Activated CD8-positive, alpha-beta T cell treated with anti-CD3 and anti-CD28 coated beads for 36 hours (primary cell): ENCODE measurements around the gene PADI3. TPM values are rescaled to one million over a fixed set of nuclear protein-coding genes. Genes with fewer than 3 reads are reported as not detected.

Experiments used
- ATAC-seq: fragments of 200-7000 bp; cut with Tn5 transposase; one replicate; pipeline ENCODE4 v1.10.0; 2021; ENCODE audit warnings: mild to moderate bottlenecking, moderate library complexity
- CTCF ChIA-PET: fragments of 350-600 bp; sonication (Branson Sonifier 250); formaldehyde crosslinking; loops from one replicate; lab custom pipeline; 2021; ENCODE audit warnings: antibody characterized with exemption; lab: Charles Lee
- POLR2A ChIA-PET: fragments of 350-600 bp; sonication (Branson Sonifier 250); formaldehyde crosslinking; loops from one replicate; lab custom pipeline; 2021; ENCODE audit warnings: antibody characterized with exemption; lab: Charles Lee
- DNase-seq: peaks from one replicate; pipeline ENCODE4 v3.0.0-alpha.2; 2020
- H3K27ac Mint-ChIP-seq: one replicate; pipeline ENCODE4 v1.8.0; 2021; ENCODE audit warnings: mild to moderate bottlenecking, mixed read lengths
- H3K27me3 Mint-ChIP-seq: one replicate; pipeline ENCODE4 v1.8.0; 2021; ENCODE audit warnings: mixed read lengths
- H3K36me3 Mint-ChIP-seq: one replicate; pipeline ENCODE4 v1.8.0; 2021; ENCODE audit warnings: low read depth, mixed read lengths
- H3K4me1 Mint-ChIP-seq: one replicate; pipeline ENCODE4 v1.8.0; 2021; ENCODE audit warnings: low read depth, mixed read lengths
- H3K4me3 Mint-ChIP-seq: one replicate; pipeline ENCODE4 v1.8.0; 2021; ENCODE audit warnings: mild to moderate bottlenecking, moderate library complexity, mixed read lengths
- H3K9me3 Mint-ChIP-seq: one replicate; pipeline ENCODE4 v1.8.0; 2021; ENCODE audit warnings: mixed read lengths
- CTCF ChIP-seq: fragments of 200-600 bp; IDR thresholded peaks from one replicate; pipeline ENCODE4 v1.8.0; 2022; ENCODE audit warnings: antibody characterized with exemption, mild to moderate bottlenecking
- intact Hi-C: fragments of 100-400 bp; cut with micrococcal nuclease; formaldehyde crosslinking; loops from one replicate; pipeline ENCODE4 v1.10.0; 2022
- total RNA-seq, 2 experiments: library from RNA; stranded (reverse); gene quantifications; one replicate each; pipeline ENCODE4 v1.2.3, GENCODE V29; 2021

The PADI3 gene
- total RNA-seq, 2 experiments from 2014 or later = not detected

- ATAC-seq = no peak
- no peaks in the 10 kb centered on the region for H3K36me3 Mint-ChIP-seq
- peaks cover 29% of the 10 kb centered on the region for H3K27me3 Mint-ChIP-seq
- no peaks in the 10 kb centered on the region for H3K9me3 Mint-ChIP-seq
- intact Hi-C loops = no loop called here
- TF ChIP-seq CTCF = no peak
- no peak for DNase-seq
- POLR2A ChIA-PET = no interaction called here
- no peak overlapping the region for H3K27ac Mint-ChIP-seq
- CTCF ChIA-PET = no interaction called here
- H3K4me3 Mint-ChIP-seq = no peak overlapping the region
- peaks cover 7% of the 10 kb centered on the region for H3K4me1 Mint-ChIP-seq
These were observed 30.0 kb upstream of the PADI3 start for GRCh38 chr1:17218939-17219338.

GRCh38 chr1:17220287-17220686 is 28.6 kb upstream of the PADI3 start:
- peaks cover under 1% of the 10 kb centered on the region for H3K4me1 Mint-ChIP-seq

GRCh38 chr1:17222557-17222956 is 26.3 kb upstream of the PADI3 start:
- Mint-ChIP-seq H3K27me3 (peaks cover 7% of the 10 kb centered on the region), H3K4me3 (no peak overlapping the region), H3K4me1 (no peaks in the 10 kb centered on the region), H3K36me3 (no peaks in the 10 kb centered on the region), H3K9me3 (no peaks in the 10 kb centered on the region), H3K27ac (no peak overlapping the region)
- no peak for TF ChIP-seq CTCF
- intact Hi-C loops = no loop called here
- ATAC-seq (no peak), DNase-seq (no peak)
- CTCF ChIA-PET = interaction anchor here (1.0 kb wide), 1 partner anchor 97 kb away, joined by 3 read pairs; no protein-coding TSS in a partner anchor
- POLR2A ChIA-PET = no interaction called here

More at GRCh38 chr1:17220287-17220686, 28.6 kb upstream of the PADI3 start:
- ATAC-seq (no peak), DNase-seq (no peak)
- intact Hi-C loops = no loop called here
- CTCF ChIA-PET = no interaction called here
- H3K9me3 Mint-ChIP-seq = no peaks in the 10 kb centered on the region
- POLR2A ChIA-PET = no interaction called here
- no peaks in the 10 kb centered on the region for H3K36me3 Mint-ChIP-seq
- peaks cover 18% of the 10 kb centered on the region for H3K27me3 Mint-ChIP-seq
- no peak overlapping the region for H3K4me3 Mint-ChIP-seq
- H3K27ac Mint-ChIP-seq = no peak overlapping the region
- TF ChIP-seq CTCF = no peak

- H3K36me3 Mint-ChIP-seq = no peaks in the 10 kb centered on the region
- no peak for ATAC-seq
- CTCF ChIA-PET = interaction anchor here (2.3 kb wide), 1 partner anchor 13 kb away, joined by 10 read pairs; no protein-coding TSS in a partner anchor
These were observed 24.5 kb upstream of the PADI3 start for GRCh38 chr1:17224434-17224833.

GRCh38 chr1:17225140-17225539 is 23.8 kb upstream of the PADI3 start:
- peaks cover 4% of the 10 kb centered on the region for H3K27me3 Mint-ChIP-seq
- H3K27ac Mint-ChIP-seq = no peak overlapping the region
- H3K4me1 Mint-ChIP-seq = no peaks in the 10 kb centered on the region
- ChIA-PET POLR2A (no interaction called here), CTCF (interaction anchor here (1.3 to 2.3 kb wide), 2 partner anchors 9 to 12 kb away, joined by 3 to 10 read pairs; no protein-coding TSS in a partner anchor)
- no peak for TF ChIP-seq CTCF
- ATAC-seq = no peak
- H3K4me3 Mint-ChIP-seq = no peak overlapping the region
- no peak for DNase-seq
- H3K36me3 Mint-ChIP-seq = no peaks in the 10 kb centered on the region
- H3K9me3 Mint-ChIP-seq = no peaks in the 10 kb centered on the region
- intact Hi-C loops = no loop called here

More at GRCh38 chr1:17224434-17224833, 24.5 kb upstream of the PADI3 start:
- Mint-ChIP-seq H3K27ac (no peak overlapping the region), H3K4me1 (no peaks in the 10 kb centered on the region), H3K4me3 (no peak overlapping the region), H3K27me3 (peaks cover 4% of the 10 kb centered on the region), H3K9me3 (no peaks in the 10 kb centered on the region)
- intact Hi-C loops = no loop called here
- TF ChIP-seq CTCF = no peak
- POLR2A ChIA-PET = no interaction called here
- no peak for DNase-seq
